Smooth muscle cell (in vitro differentiated cells): ENCODE results near the gene PARVA. TPM values are rescaled to one million over a fixed set of nuclear protein-coding genes. Genes with fewer than 3 reads are reported as not detected.
A peak's percentile ranks its signal among the peaks of the same experiment; 100 is the strongest.

ENCODE experiments used
- DNase-seq: peaks from one replicate; lab custom pipeline; 2025; ENCODE audit not compliant: unreplicated experiment; lab: John Stamatoyannopoulos, UW
- H2AFZ ChIP-seq: fragments of 200-600 bp; sonication (generic); 2 replicates; pipeline ENCODE4 v1.6.0; 2016; ENCODE audit warnings: antibody characterized with exemption, low read depth, mild to moderate bottlenecking
- H3F3A ChIP-seq: fragments of 200-600 bp; sonication (generic); 2 replicates; pipeline ENCODE4 v1.6.0; 2017; ENCODE audit warnings: antibody characterized with exemption, low read depth
- H3K27ac ChIP-seq: fragments of 200-600 bp; sonication (generic); 2 replicates; pipeline ENCODE4 v1.5.1; 2016; ENCODE audit warnings: low read depth, mild to moderate bottlenecking
- H3K27me3 ChIP-seq: fragments of 200-600 bp; sonication (generic); 2 replicates; pipeline ENCODE4 v1.6.1; 2016; ENCODE audit warnings: low read depth, mild to moderate bottlenecking
- H3K36me3 ChIP-seq: fragments of 200-600 bp; sonication (generic); 2 replicates; pipeline ENCODE4 v1.5.1; 2016; ENCODE audit warnings: low read depth
- H3K4me1 ChIP-seq: fragments of 200-600 bp; sonication (generic); 2 replicates; pipeline ENCODE4 v1.5.1; 2016; ENCODE audit warnings: low read depth
- H3K4me2 ChIP-seq: fragments of 200-600 bp; sonication (generic); 2 replicates; pipeline ENCODE4 v1.6.0; 2016; ENCODE audit warnings: mild to moderate bottlenecking
- H3K4me3 ChIP-seq: fragments of 200-600 bp; sonication (generic); 2 replicates; pipeline ENCODE4 v1.5.1; 2016; ENCODE audit warnings: mild to moderate bottlenecking
- H3K79me2 ChIP-seq: fragments of 200-600 bp; sonication (generic); 2 replicates; pipeline ENCODE4 v1.6.0; 2016; ENCODE audit warnings: low read depth, mild to moderate bottlenecking
- H3K9ac ChIP-seq: fragments of 200-600 bp; sonication (generic); 2 replicates; pipeline ENCODE4 v1.6.0; 2016; ENCODE audit warnings: low read depth
- H3K9me3 ChIP-seq: fragments of 200-600 bp; sonication (generic); replicated peaks from 2 replicates; pipeline ENCODE4 v1.5.1; 2016; ENCODE audit warnings: low read depth
- H4K20me1 ChIP-seq: fragments of 200-600 bp; sonication (generic); 2 replicates; pipeline ENCODE4 v1.6.0; 2016; ENCODE audit warnings: low read depth
- WGBS: methylation state at CpG from one replicate; pipeline ENCODE4 v1.1.7; 2016; ENCODE audit warnings: low lambda C conversion rate; 5-methylcytosine and 5-hydroxymethylcytosine counted together
- polyA plus RNA-seq: library from polyadenylated mRNA; unstranded; fragments of >200 nt; fragmentation: Nextera tagmentation; extraction: Ambion mirVana; gene quantifications from 2 replicates; pipeline ENCODE4 v1.2.1, GENCODE V29; 2016
- total RNA-seq: library from RNA; depleted of rRNA; stranded (reverse); fragments of >200 nt; gene quantifications from 2 replicates; pipeline ENCODE4 v1.2.3, GENCODE V29; 2014
- TF ChIP-seq, protein P1 (sequence below): fragments of 200-600 bp; sonication (generic); IDR thresholded peaks from 2 replicates; pipeline ENCODE4 v1.5.1; 2017; ENCODE audit warnings: borderline replicate concordance, mild to moderate bottlenecking, antibody characterized with exemption; ENCODE audit not compliant: insufficient read depth, poor library complexity, severe bottlenecking

PARVA gene
- total and polyA plus RNA-seq, 2 experiments from 2014 or later: 73.9 to 99.4 TPM

DNA sequence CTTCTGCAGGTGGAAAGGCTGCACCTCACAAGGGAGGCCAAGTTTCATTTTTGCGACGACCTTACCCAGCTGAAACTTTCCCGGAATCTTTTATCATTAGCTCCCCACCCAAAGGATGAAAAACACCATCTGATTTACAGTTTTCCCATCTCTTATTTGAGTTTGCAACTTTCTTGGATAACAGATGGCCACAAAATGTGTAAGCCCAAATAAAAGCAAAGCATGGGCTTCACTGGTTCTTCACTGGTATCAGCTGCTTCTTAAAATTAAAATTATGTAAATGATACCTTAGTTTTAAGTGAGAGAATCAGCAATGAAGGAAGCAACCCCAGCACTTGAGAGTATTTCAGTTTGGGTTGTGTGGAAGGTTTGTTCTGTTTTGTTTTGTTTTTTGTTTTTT is 55.8 kb downstream of the PARVA start:
- DNase-seq: no peak
- H3K9me3 ChIP-seq: no peaks in the 10 kb centered on the region
- peaks cover 14% of the 10 kb centered on the region for H4K20me1 ChIP-seq
- H3K4me1 ChIP-seq: peaks cover 35% of the 10 kb centered on the region
- no peak overlapping the region for H2AFZ ChIP-seq
- peak overlapping the region; percentile 14 for H3K9ac ChIP-seq
- no peaks in the 10 kb centered on the region for H3K27me3 ChIP-seq
- WGBS: 90% methylated on average over 3 of the region's 3 CpGs
- TF ChIP-seq, protein P1, sequence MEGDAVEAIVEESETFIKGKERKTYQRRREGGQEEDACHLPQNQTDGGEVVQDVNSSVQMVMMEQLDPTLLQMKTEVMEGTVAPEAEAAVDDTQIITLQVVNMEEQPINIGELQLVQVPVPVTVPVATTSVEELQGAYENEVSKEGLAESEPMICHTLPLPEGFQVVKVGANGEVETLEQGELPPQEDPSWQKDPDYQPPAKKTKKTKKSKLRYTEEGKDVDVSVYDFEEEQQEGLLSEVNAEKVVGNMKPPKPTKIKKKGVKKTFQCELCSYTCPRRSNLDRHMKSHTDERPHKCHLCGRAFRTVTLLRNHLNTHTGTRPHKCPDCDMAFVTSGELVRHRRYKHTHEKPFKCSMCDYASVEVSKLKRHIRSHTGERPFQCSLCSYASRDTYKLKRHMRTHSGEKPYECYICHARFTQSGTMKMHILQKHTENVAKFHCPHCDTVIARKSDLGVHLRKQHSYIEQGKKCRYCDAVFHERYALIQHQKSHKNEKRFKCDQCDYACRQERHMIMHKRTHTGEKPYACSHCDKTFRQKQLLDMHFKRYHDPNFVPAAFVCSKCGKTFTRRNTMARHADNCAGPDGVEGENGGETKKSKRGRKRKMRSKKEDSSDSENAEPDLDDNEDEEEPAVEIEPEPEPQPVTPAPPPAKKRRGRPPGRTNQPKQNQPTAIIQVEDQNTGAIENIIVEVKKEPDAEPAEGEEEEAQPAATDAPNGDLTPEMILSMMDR: no peak
- H3K27ac ChIP-seq: peak overlapping the region; percentile 69
- no peaks in the 10 kb centered on the region for H3K36me3 ChIP-seq
- no peak overlapping the region for H3K4me3 ChIP-seq
- H3K79me2 ChIP-seq: peaks cover 89% of the 10 kb centered on the region
- peak overlapping the region; percentile 69 for H3K4me2 ChIP-seq
- peaks cover 13% of the 10 kb centered on the region for H3F3A ChIP-seq

DNA sequence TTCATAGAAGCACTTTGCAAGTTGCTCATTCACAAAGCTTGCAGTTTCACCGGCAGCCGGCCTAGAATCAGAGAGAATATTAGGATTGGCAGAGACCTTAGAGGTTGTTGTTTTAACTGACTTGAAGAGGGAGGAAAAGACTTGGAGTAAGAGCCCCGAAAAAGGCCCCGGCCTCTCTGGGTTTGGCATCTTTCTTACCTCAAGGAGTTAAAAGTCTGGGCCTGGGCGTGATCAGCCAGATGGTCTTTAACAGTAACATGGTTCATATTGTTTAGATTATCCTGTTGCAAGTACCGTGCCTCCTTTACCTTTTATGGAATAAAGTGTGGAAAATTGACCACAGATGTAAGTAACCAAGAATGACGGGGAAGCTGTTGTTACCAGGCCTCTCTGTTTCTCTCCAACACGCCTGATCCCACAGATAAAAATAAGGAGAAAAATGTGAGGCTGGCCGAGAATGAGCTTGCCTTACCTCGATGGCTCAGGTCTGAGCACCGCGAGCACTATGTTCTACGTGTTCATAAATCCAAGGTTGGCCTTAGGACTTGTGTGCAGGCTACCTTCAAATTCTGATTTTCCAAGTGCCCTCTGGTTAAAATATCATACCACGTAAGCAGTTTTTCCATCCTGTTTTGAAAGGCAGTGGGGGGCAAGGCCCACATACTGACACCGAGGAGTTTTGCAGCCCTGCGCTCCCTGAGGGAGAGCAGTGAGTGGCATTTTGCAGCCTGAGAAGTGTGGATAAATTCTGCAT is 56.4 kb downstream of the PARVA start:
- no peaks in the 10 kb centered on the region for H3K27me3 ChIP-seq
- peak overlapping the region; percentile 14 for H3K9ac ChIP-seq
- H4K20me1 ChIP-seq: peaks cover 14% of the 10 kb centered on the region
- TF ChIP-seq, protein P1: no peak
- no peaks in the 10 kb centered on the region for H3K36me3 ChIP-seq
- no peak for DNase-seq
- H3K27ac ChIP-seq: peak overlapping the region; percentile 69
- H3K4me3 ChIP-seq: no peak overlapping the region
- H3K4me1 ChIP-seq: peaks cover 35% of the 10 kb centered on the region
- H3F3A ChIP-seq: peaks cover 13% of the 10 kb centered on the region
- no peaks in the 10 kb centered on the region for H3K9me3 ChIP-seq
- H3K79me2 ChIP-seq: peaks cover 89% of the 10 kb centered on the region
- H3K4me2 ChIP-seq: peak overlapping the region; percentile 69
- 31% methylated on average over 16 of the region's 16 CpGs for WGBS
- H2AFZ ChIP-seq: no peak overlapping the region

DNA sequence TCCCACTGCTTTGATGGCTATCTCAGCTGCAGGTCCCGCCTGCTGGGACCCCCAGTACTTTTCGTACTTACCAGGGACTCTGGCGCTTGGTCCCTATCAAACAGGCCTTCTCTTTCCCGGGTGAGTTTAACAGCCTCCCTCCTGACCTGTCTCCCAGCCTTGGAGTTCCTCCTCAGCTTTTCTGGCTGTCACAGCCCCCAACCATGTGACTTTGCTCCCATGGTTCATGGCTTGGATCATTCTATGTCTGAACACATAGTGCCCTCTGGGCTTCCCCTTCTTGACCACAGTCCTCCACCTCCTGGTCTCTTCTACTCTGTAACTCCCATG is 56.9 kb downstream of the PARVA start:
- Histone ChIP-seq H3K4me2 (peak overlapping the region; percentile 69), H2AFZ (no peak overlapping the region)
- no peak for DNase-seq

More for the DNA sequence above, 56.9 kb downstream of the PARVA start:
- Histone ChIP-seq H3K4me3 (no peak overlapping the region), H4K20me1 (peaks cover 9% of the 10 kb centered on the region), H3K27me3 (no peaks in the 10 kb centered on the region), H3F3A (peaks cover 13% of the 10 kb centered on the region), H3K9me3 (no peaks in the 10 kb centered on the region), H3K36me3 (no peaks in the 10 kb centered on the region), H3K4me1 (peaks cover 35% of the 10 kb centered on the region), H3K79me2 (peaks cover 89% of the 10 kb centered on the region), H3K9ac (no peak overlapping the region), H3K27ac (peak overlapping the region; percentile 69)
- TF ChIP-seq, protein P1: no peak
- 54% methylated on average over 4 of the region's 4 CpGs for WGBS
